ENCODE measurements around the gene CYP20A1.

DNA sequence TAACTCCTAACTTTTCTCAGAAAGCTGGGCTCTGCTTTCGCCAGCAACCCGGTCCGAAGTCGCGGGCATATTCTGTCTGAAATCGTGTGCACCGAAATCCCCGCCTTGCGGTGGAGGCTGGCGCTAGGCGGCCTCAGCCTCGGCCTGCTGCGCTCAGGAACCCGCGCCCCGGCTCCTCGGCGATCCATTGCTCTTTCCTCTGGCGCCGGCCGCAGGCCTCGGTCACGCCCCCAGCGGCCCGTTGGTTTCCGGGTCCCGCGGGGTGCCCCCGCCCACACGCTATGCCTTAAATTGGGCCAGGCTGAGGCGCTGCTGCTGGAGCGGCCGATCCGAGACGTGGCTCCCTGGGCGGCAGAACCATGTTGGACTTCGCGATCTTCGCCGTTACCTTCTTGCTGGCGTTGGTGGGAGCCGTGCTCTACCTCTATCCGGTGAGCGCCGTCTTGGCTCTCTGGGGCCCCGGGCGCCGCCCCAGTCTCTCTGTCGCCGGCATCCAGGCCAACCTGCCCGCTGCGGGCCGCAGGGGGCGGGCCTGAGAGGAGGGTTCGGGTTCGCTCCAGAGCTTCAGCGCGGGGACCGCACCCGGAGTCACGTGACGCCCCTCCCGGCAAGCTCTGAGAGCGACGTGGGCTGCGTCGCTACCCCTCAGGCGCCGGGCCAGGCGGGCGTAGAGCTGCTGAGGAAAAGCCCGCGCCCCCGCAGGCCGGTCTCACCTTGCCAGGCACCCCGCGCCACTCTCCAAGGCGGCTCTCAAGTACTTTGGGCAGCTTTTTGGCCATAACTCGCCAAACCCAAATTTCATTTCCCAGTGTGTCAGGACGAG lies at the start of gene CYP20A1:
- TF ChIP-seq, protein P1, sequence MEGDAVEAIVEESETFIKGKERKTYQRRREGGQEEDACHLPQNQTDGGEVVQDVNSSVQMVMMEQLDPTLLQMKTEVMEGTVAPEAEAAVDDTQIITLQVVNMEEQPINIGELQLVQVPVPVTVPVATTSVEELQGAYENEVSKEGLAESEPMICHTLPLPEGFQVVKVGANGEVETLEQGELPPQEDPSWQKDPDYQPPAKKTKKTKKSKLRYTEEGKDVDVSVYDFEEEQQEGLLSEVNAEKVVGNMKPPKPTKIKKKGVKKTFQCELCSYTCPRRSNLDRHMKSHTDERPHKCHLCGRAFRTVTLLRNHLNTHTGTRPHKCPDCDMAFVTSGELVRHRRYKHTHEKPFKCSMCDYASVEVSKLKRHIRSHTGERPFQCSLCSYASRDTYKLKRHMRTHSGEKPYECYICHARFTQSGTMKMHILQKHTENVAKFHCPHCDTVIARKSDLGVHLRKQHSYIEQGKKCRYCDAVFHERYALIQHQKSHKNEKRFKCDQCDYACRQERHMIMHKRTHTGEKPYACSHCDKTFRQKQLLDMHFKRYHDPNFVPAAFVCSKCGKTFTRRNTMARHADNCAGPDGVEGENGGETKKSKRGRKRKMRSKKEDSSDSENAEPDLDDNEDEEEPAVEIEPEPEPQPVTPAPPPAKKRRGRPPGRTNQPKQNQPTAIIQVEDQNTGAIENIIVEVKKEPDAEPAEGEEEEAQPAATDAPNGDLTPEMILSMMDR (conservative IDR thresholded peaks at IDR 0.05; ENCODE audit: low read length): peak; percentile 37
- no peak for TF ChIP-seq EZH2phosphoT487 (IDR thresholded peaks at IDR 0.05; ENCODE audit: borderline replicate concordance)

Measured in Loucy (cell line).